ENCODE results near the gene AFAP1. TPM values are rescaled to one million over a fixed set of nuclear protein-coding genes. Genes with fewer than 3 reads are reported as not detected.

Gene AFAP1
- polyA plus RNA-seq, 1 experiment = 61.7 TPM

DNA sequence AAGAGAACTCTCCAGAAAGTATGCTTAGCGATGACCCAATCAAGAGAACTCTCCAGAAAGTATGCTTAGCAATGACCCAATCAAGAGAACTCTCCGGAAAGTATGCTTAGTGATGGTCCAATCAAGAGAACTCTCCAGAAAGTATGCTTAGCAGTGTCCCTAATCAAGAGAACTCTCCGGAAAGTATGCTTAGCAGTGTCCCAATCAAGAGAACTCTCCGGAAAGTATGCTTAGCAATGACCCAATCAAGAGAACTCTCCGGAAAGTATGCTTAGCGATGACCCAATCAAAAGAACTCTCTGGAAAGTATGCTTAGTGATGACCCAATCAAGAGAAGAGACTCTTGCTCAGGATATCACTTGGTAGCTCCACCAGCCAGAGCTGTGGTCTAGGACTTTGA is 92.5 kb downstream of the AFAP1 start:
- Histone ChIP-seq H3K9me3 (ENCODE audit: control insufficient read depth, insufficient read depth, low read length) (no peaks in the 10 kb centered on the region; the same call in 1 of the 2 replicates), H3K4me3 (ENCODE audit: low read depth, low read length) (no peak overlapping the region), H3K27ac (ENCODE audit: low read depth, low read length) (no peak overlapping the region), H3K27me3 (ENCODE audit: control insufficient read depth, insufficient read depth, low read length) (no peaks in the 10 kb centered on the region)
- no peak for DNase-seq (ENCODE audit: low read depth, low spot score)
- TF ChIP-seq CTCF (IDR thresholded peaks at IDR 0.05; ENCODE audit: low read depth, low read length) = no peak
- ChIA-PET POLR2A (no interaction called here), CTCF (interaction anchor here (1.0 kb wide), 1 partner anchor 45 kb away, joined by 3 read pairs; no protein-coding TSS in a partner anchor)

DNA sequence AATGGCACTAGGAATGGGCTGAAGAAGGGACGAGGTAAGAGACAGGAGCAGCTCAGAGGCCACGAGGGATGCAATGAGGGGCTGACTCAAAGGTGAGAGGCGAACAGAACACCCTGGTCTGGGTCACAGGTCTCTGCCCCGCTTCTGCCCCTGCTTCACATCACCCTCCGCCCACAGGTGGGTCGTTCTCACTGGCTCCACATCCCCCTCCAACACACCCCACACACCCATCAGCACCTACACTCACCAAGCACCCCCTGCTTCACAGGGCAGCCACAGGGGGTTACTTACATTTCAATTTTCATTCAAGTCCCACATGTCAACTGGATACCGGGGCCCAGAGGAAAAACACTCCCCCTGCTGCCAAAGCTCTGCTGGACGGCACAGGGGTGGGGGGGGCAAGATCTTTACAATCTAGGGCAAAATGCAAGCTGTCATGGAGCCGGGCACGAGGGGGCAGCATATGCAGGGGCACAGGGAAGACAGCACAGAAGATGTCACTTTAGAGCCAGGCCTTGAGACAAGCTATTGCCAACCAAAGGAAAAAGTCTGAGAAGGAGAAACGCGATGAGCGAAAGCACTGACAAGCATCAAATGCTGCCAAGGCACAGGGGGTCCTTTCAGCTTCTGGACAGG is 94.0 kb downstream of the AFAP1 start:
- H3K27me3 ChIP-seq (ENCODE audit: control insufficient read depth, insufficient read depth, low read length) = no peaks in the 10 kb centered on the region
- peak; percentile 17; the same call in 1 of the 2 replicates for TF ChIP-seq CTCF (IDR thresholded peaks at IDR 0.05; ENCODE audit: low read depth, low read length)
- ChIA-PET CTCF (interaction anchor here (1.2 to 2.7 kb wide), 5 partner anchors 11 to 44 kb away, joined by 3 to 11 read pairs (median 3); no protein-coding TSS in a partner anchor), POLR2A (interaction anchor here (0.5 to 1.2 kb wide), 2 partner anchors 14 to 27 kb away, joined by 3 to 5 read pairs; no protein-coding TSS in a partner anchor)
- no peaks in the 10 kb centered on the region; the same call in 1 of the 2 replicates for H3K9me3 ChIP-seq (ENCODE audit: control insufficient read depth, insufficient read depth, low read length)
- peak overlapping the region; percentile 100 for H3K27ac ChIP-seq (ENCODE audit: low read depth, low read length)
- no peak for DNase-seq (ENCODE audit: low read depth, low spot score)
- no peak overlapping the region for H3K4me3 ChIP-seq (ENCODE audit: low read depth, low read length)

- H3K9me3 ChIP-seq (ENCODE audit: control insufficient read depth, insufficient read depth, low read length) = no peaks in the 10 kb centered on the region
- DNase-seq (ENCODE audit: low read depth, low spot score) = peak; percentile 89
- TF ChIP-seq CTCF (IDR thresholded peaks at IDR 0.05; ENCODE audit: low read depth, low read length) = no peak
- H3K27me3 ChIP-seq (ENCODE audit: control insufficient read depth, insufficient read depth, low read length) = no peaks in the 10 kb centered on the region
- peak overlapping the region; percentile 100 for H3K27ac ChIP-seq (ENCODE audit: low read depth, low read length)
- H3K4me3 ChIP-seq (ENCODE audit: low read depth, low read length) = no peak overlapping the region
- ChIA-PET POLR2A (interaction anchor here (0.6 to 1.4 kb wide), 10 partner anchors 13 to 95 kb away, joined by 3 to 9 read pairs (median 4); partner anchors contain the start of gene AFAP1), CTCF (interaction anchor here (0.6 to 2.7 kb wide), 13 partner anchors 9 to 247 kb away, joined by 3 to 11 read pairs (median 4); no protein-coding TSS in a partner anchor)
These were observed 95.1 kb downstream of the AFAP1 start for GRCh38 chr4:7844594-7844991.

GRCh38 chr4:7843831-7844593 is 95.6 kb downstream of the AFAP1 start:
- peak overlapping the region; percentile 100 for H3K27ac ChIP-seq (ENCODE audit: low read depth, low read length)
- no peak overlapping the region for H3K4me3 ChIP-seq (ENCODE audit: low read depth, low read length)
- H3K27me3 ChIP-seq (ENCODE audit: control insufficient read depth, insufficient read depth, low read length) = no peaks in the 10 kb centered on the region
- no peaks in the 10 kb centered on the region for H3K9me3 ChIP-seq (ENCODE audit: control insufficient read depth, insufficient read depth, low read length)
- POLR2A ChIA-PET = interaction anchor here (0.6 to 1.4 kb wide), 11 partner anchors 12 to 96 kb away, joined by 3 to 9 read pairs (median 3); partner anchors contain the start of gene AFAP1
- TF ChIP-seq CTCF (IDR thresholded peaks at IDR 0.05; ENCODE audit: low read depth, low read length) = peak; percentile 72
- CTCF ChIA-PET = interaction anchor here (0.5 to 2.7 kb wide), 17 partner anchors 10 to 242 kb away, joined by 3 to 14 read pairs (median 5); no protein-coding TSS in a partner anchor
- peak; percentile 65 for DNase-seq (ENCODE audit: low read depth, low spot score)

All from AG04450 (cell line).